Dermis microvascular lymphatic vessel endothelial cell (primary cell): ENCODE measurements around the gene GLUL. TPM values are rescaled to one million over a fixed set of nuclear protein-coding genes. Genes with fewer than 3 reads are reported as not detected.
"Not testable (repeated sequence)": the region's sequence is repeated elsewhere in the genome, so short reads cannot be mapped to it uniquely, and the experiment has no call there.

ENCODE experiments used
- DNase-seq, 2 donors: peaks; one replicate each; pipeline versions ENCODE4 v3.0.0 to v3.0.0-alpha.2; 2010; ENCODE audit warnings: low read depth in 2 of 2
- total RNA-seq: library from RNA; depleted of rRNA; stranded (reverse); fragments of >200 nt; gene quantifications from 2 replicates; pipeline ENCODE4 v1.2.1, GENCODE V29; 2014

Gene GLUL
- total RNA-seq, 1 donor from 2014 or later, result 312 TPM

DNA sequence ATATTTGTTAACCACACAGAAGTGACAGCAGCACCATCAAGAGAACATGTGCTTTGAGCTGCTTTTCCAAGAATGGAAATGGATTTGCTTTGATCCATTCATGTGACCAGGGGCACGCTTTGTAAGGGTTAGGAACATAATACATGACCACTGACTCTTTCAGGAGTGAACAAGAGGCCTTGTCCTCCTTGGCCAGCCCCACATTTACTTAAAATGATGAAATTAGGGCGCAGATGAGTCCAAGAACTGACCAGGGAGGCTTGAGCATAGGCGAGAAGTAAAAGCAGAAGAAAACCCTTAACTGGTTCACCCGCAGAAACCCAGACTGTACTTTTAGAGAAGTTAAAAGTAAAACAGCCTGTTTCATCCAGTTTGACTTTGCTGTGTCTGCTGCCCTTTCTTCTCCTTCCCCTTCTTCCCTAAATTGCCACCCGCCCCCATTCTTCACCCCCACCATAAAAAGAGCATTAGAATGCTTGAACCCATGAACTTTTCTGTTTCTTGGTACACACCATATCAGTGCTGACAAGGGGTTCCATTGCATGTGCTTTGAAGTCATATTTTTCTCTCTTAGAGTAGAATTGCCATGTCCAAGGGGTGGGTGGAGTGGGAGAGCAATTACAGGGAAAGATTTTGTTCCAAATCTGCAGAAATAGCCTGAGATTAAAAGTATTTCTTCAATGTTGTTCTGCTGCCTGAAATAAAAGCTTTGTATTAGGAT, 2.6 kb upstream of the GLUL start:
- no peak for DNase-seq

GRCh38 chr1:182392050-182393028, 749 bp upstream of the GLUL start:
- peak in 1 of 2 donors; percentile 29 for DNase-seq

DNA sequence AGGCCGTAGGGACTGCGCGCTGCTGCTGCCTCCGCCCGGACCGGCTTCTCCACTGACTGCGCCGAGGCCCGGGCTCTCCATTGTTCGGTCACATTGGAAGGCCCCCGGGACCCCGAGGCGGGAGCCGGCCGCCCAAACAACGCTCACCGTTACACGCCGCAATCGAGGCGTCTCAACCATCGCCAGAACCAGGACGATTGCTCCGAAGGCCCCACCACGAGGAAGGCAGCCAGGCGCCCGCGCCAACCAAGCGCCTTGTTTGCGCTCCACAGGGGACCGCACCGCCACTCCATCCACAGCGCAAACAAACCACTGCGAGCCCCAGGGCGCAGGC, 595 bp downstream of the GLUL start:
- DNase-seq, result no peak

GRCh38 chr1:182389619-182390047, 2.0 kb downstream of the GLUL start:
- DNase-seq, result peak in 1 of 2 donors; percentile 17

DNA sequence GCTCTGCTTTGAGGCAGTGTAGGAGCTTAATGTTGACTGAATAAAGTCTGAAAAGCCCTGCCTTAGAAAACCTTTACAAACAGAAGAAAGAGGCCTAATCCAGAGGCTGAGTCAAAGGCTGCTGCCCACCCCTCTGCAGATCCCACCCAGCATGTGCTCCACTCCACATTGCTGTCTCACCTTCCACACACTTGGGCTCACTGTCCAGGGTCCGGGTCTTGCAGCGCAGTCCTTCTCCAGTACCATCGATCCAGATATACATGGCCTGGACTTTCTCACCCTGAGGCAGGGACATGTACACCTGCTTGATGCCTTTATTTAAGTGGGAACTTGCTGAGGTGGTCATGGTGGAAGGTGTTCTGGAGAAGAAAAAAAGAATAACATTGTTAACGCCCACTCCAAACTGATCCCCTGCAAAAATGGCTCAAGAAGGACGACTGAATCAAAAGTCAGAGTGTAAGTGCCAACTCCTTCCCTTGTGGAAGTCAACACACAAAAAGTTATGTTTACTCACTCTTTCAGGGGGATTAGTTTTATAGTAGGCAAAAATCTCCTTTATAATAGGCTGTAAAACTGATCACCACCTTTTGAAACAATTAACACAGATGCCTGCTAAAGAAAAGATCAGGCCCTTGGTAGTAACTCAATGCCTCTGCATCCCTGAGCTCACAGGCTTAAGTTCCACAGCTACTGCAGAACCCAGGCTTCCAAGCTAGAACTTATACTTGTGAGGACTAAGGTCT, 3.0 kb downstream of the GLUL start:
- no peak for DNase-seq

- DNase-seq, result no peak
These were observed 4.0 kb downstream of the GLUL start for GRCh38 chr1:182387566-182387965.

- DNase-seq, result no peak
These were observed 4.6 kb downstream of the GLUL start for GRCh38 chr1:182386980-182387379.

- no peak for DNase-seq
These were observed 5.4 kb downstream of the GLUL start for GRCh38 chr1:182385885-182386853.

- DNase-seq, result no peak
These were observed 7.1 kb downstream of the GLUL start for GRCh38 chr1:182384387-182384960.

DNA sequence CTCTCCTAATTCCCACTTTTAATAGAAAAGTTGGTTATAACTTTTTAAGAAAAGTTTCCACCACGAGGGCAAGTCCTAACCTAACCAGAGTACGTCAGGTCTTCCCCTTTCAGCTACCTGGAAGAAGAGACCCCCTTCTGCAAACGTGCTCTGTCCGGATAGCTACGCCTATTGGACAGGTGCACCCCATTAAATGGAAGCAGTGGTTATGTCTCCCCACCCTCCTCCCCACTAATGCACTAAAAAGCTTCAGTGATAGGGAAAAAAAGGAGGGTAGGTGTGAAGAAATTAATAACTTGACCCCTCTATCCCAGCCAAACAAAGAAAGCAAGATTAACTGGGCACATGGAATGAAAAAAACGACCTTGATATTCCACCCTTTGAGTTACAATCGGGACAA, 7.7 kb downstream of the GLUL start:
- DNase-seq, result no peak

DNA sequence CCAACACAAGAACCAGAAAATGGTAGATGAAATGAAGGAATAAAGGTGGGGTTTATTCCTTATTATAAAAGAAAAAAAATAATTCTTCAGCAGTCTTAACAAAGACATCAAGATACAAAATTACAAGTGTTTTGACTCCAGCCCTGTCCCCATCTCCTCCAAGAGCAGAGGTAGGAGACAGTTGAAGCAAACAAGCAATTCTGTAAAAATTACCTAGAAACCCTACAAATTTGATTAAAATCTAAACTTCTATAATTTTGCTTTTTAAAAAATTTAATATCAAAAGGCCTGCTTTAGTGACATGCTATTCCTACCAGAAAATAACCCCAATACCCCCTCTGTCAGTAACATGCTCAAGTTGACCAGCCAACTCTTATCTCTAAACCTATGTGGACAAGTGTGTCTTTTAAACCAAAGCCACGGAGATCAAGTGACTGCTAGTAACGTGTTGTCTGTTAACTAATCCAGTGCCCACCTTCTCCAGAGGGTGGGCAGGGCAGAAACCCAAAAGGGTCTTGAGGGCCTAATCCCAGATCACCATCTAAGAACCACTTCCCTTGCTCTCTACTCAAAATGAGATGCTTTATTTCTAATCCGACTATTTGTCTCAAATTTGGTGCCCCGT, 8.4 kb downstream of the GLUL start:
- no peak for DNase-seq

GRCh38 chr1:182381962-182382819, 9.4 kb downstream of the GLUL start:
- no peak for DNase-seq

- DNase-seq, result no peak
These were observed 11.4 kb downstream of the GLUL start for GRCh38 chr1:182380199-182380598.

GRCh38 chr1:182379781-182380180, 11.8 kb downstream of the GLUL start:
- not testable (repeated sequence) for DNase-seq

- no peak for DNase-seq
These were observed 14.5 kb downstream of the GLUL start for GRCh38 chr1:182376936-182377574.

- no peak for DNase-seq
These were observed 17.3 kb downstream of the GLUL start for GRCh38 chr1:182374101-182374834.

- no peak for DNase-seq
These were observed 21.1 kb downstream of the GLUL start for GRCh38 chr1:182370532-182370931.

- DNase-seq, result no peak
These were observed 22.7 kb downstream of the GLUL start for GRCh38 chr1:182368903-182369302.
